OCI-LY1 (cell line): ENCODE results near the gene CIRBP.

Experiments
- H2AFZ ChIP-seq: fragments of 200-600 bp; sonication (generic), shearing (Covaris generic); 2 replicates; pipeline ENCODE4 v1.6.0; 2014; ENCODE audit warnings: antibody characterized with exemption, mild to moderate bottlenecking, low read length
- H3F3A ChIP-seq: fragments of 200-600 bp; sonication (generic), shearing (Covaris generic); 2 replicates; pipeline ENCODE4 v1.6.0; 2014; ENCODE audit warnings: mild to moderate bottlenecking, antibody characterized with exemption, low read length, moderate library complexity; ENCODE audit not compliant: insufficient read depth
- H3K27ac ChIP-seq: fragments of 200-600 bp; sonication (generic); 2 replicates; pipeline ENCODE4 v1.5.1; 2014; ENCODE audit warnings: low read length, mixed run types, mild to moderate bottlenecking, low read depth; ENCODE audit not compliant: poor library complexity, severe bottlenecking
- H3K27me3 ChIP-seq: fragments of 200-600 bp; sonication (generic); 2 replicates; pipeline ENCODE4 v1.6.0; 2014; ENCODE audit warnings: antibody characterized with exemption, mild to moderate bottlenecking, low read length, moderate library complexity; ENCODE audit not compliant: insufficient read depth
- H3K36me3 ChIP-seq: fragments of 200-600 bp; sonication (generic); 2 replicates; pipeline ENCODE4 v1.6.1; 2014; ENCODE audit warnings: mild to moderate bottlenecking, antibody characterized with exemption, low read length, moderate library complexity, mixed read lengths; ENCODE audit not compliant: insufficient read depth
- H3K4me1 ChIP-seq: fragments of 200-600 bp; sonication (generic); 2 replicates; pipeline ENCODE4 v1.5.1; 2014; ENCODE audit warnings: mild to moderate bottlenecking, low read length, moderate library complexity; ENCODE audit not compliant: insufficient read depth, severe bottlenecking
- H3K4me2 ChIP-seq: fragments of 200-600 bp; sonication (generic), shearing (Covaris generic); 2 replicates; pipeline ENCODE4 v1.6.1; 2014; ENCODE audit warnings: low read length
- H3K4me3 ChIP-seq: fragments of 200-600 bp; sonication (generic); 2 replicates; pipeline ENCODE4 v1.5.1; 2014; ENCODE audit warnings: low read length, low read depth, mild to moderate bottlenecking, mixed read lengths; ENCODE audit not compliant: poor library complexity, severe bottlenecking
- H3K79me2 ChIP-seq: fragments of 200-600 bp; shearing (Covaris generic); 2 replicates; pipeline ENCODE4 v1.6.1; 2016; ENCODE audit warnings: mixed run types, low read length, mixed read lengths; ENCODE audit not compliant: insufficient read depth
- H3K9ac ChIP-seq: fragments of 200-600 bp; sonication (generic), shearing (Covaris generic); 2 replicates; pipeline ENCODE4 v1.6.1; 2014; ENCODE audit warnings: mild to moderate bottlenecking, low read length, mixed read lengths
- H3K9me2 ChIP-seq: fragments of 200-600 bp; sonication (generic), shearing (Covaris generic); 2 replicates; pipeline ENCODE4 v1.6.1; 2014; ENCODE audit warnings: low read depth, mild to moderate bottlenecking, low read length, mixed read lengths
- H3K9me3 ChIP-seq: fragments of 200-600 bp; shearing (Covaris generic); 2 replicates; pipeline ENCODE4 v1.6.1; 2014; ENCODE audit warnings: low read length, mixed read lengths
- H4K20me1 ChIP-seq: fragments of 200-600 bp; sonication (generic), shearing (Covaris generic); 2 replicates; pipeline ENCODE4 v1.6.0; 2016; ENCODE audit warnings: mild to moderate bottlenecking, low read length; ENCODE audit not compliant: insufficient read depth
- EZH2 ChIP-seq: fragments of 200-600 bp; sonication (generic), shearing (Covaris generic); IDR thresholded peaks from 2 replicates; pipeline ENCODE4 v1.8.0; 2017; ENCODE audit warnings: borderline replicate concordance, mixed run types, mild to moderate bottlenecking, antibody characterized with exemption, low read length, moderate library complexity, mixed read lengths
- TF ChIP-seq, protein P1 (sequence below): fragments of 200-600 bp; sonication (generic), shearing (Covaris generic); IDR thresholded peaks from 2 replicates; pipeline ENCODE4 v1.5.1; 2017; ENCODE audit warnings: mild to moderate bottlenecking, antibody characterized with exemption, low read length, moderate library complexity, mixed read lengths

Gene CIRBP

DNA sequence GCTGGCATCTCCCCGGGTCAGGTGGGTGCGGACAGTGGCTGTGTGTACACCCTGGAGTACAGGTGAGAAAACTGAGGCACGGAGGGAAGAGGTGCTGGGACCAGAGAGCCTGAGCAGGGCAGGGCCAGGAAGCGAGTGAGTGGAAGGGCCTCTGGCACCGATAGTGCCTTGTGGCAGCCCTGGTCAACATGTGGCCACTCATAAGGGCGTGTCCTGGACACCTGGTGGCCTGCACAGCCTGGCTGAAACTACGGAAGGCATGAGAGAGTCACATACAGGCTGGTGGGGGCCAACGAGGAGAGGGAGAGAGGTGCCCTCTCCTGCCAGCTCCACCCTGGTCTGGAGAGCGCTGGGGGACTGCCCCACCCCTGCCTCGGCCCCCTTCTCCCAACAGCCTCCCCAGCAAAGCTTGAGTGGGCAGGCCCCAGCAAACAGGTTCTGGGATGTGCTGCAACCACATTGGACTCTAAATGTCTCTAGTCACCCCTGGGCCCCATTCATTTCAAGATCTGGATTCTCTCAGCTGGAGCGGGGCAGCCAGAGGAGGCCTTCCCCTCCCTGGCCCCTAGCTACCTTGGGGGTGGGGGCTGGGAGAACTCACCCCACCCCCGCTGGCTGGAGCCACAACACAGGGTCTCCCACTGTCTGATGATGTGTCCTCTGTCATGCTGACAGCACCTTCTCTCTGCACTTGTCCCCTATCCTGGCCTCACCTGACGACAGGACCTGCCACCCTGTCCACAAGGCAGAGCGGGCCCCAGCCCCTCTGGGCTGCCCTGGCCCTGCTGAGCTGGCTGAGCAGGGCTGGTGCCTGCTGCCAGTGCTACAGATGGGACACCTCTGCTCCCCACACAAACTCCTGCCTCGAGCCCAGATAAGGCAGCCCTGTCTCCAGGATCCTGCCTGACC, 37.1 kb upstream of the CIRBP start:
- no peaks in the 10 kb centered on the region for H3F3A ChIP-seq
- peaks cover 1% of the 10 kb centered on the region for H3K4me1 ChIP-seq
- H3K36me3 ChIP-seq, result peaks cover 7% of the 10 kb centered on the region
- no peak overlapping the region for H3K4me2 ChIP-seq
- no peak overlapping the region for H3K4me3 ChIP-seq
- H2AFZ ChIP-seq, result no peak overlapping the region
- H3K27me3 ChIP-seq, result peaks cover 6% of the 10 kb centered on the region; the same call in 1 of the 2 replicates
- H3K27ac ChIP-seq, result no peak overlapping the region
- no peaks in the 10 kb centered on the region for H3K9me3 ChIP-seq
- no peaks in the 10 kb centered on the region for H3K9me2 ChIP-seq
- no peaks in the 10 kb centered on the region for H4K20me1 ChIP-seq
- TF ChIP-seq, protein P1, sequence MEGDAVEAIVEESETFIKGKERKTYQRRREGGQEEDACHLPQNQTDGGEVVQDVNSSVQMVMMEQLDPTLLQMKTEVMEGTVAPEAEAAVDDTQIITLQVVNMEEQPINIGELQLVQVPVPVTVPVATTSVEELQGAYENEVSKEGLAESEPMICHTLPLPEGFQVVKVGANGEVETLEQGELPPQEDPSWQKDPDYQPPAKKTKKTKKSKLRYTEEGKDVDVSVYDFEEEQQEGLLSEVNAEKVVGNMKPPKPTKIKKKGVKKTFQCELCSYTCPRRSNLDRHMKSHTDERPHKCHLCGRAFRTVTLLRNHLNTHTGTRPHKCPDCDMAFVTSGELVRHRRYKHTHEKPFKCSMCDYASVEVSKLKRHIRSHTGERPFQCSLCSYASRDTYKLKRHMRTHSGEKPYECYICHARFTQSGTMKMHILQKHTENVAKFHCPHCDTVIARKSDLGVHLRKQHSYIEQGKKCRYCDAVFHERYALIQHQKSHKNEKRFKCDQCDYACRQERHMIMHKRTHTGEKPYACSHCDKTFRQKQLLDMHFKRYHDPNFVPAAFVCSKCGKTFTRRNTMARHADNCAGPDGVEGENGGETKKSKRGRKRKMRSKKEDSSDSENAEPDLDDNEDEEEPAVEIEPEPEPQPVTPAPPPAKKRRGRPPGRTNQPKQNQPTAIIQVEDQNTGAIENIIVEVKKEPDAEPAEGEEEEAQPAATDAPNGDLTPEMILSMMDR, result no peak
- TF ChIP-seq EZH2, result no peak
- no peak overlapping the region for H3K9ac ChIP-seq
- no peaks in the 10 kb centered on the region for H3K79me2 ChIP-seq

DNA sequence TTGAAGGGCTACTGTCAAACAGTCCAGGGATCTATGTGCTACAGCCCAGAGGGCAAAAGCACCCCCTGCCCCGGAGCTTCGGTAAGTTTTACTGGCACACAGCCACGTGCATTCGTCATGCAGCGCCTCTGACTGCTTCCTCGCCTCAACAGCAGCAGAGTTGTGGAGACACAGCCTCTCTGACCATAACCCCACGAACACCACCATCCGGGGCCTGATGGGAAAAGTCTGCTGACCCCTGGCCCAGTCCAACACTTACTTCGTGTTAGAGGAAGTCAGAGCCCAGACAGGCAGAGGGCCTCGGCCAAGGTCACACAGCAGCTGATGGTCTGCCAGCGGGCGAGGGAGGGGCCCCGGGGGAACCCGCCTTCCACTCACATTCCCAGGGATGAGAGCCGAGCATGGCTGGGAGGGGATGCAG, 36.5 kb upstream of the CIRBP start:
- Histone ChIP-seq H3K27me3 (peaks cover 6% of the 10 kb centered on the region; the same call in 1 of the 2 replicates), H3K36me3 (peaks cover 2% of the 10 kb centered on the region), H3K4me2 (no peak overlapping the region), H3K4me1 (peaks cover 2% of the 10 kb centered on the region), H2AFZ (no peak overlapping the region), H3K27ac (no peak overlapping the region), H3K9me3 (no peaks in the 10 kb centered on the region), H4K20me1 (no peaks in the 10 kb centered on the region), H3F3A (no peaks in the 10 kb centered on the region), H3K9ac (no peak overlapping the region), H3K79me2 (no peaks in the 10 kb centered on the region), H3K9me2 (no peaks in the 10 kb centered on the region), H3K4me3 (no peak overlapping the region)
- TF ChIP-seq, protein P1, result no peak
- TF ChIP-seq EZH2, result no peak

DNA sequence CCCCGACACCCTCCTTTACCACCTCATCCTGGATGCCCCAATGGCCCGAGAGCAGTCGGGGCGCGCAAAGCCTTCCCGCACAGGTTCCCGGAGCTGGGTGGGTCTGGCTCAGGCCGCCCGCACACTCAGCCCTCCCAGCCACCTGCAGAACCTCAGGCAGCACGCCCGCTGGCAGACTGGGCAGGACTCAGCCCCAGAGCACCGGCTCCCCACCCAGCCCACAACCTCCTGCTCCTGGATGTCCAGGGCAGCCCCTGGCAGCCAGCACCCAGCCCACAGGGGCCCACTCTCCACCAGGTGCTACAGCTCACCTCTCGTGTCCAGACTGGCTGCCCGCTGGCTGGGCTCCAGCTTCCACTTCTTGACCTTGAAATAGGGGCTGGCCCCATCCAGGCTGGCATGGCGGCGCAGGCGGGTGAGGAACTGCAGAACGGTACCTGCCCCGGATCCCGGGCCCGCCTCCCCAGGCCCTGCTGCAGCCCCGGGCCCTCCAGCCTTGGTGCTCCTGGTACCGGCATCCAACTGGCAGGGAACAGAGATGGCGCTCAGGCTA, 35.9 kb upstream of the CIRBP start:
- TF ChIP-seq EZH2, result no peak
- TF ChIP-seq, protein P1, result no peak
- Histone ChIP-seq H3K4me3 (no peak overlapping the region), H3K9me2 (no peaks in the 10 kb centered on the region), H3K27ac (no peak overlapping the region), H3K79me2 (no peaks in the 10 kb centered on the region), H3K36me3 (no peaks in the 10 kb centered on the region), H4K20me1 (no peaks in the 10 kb centered on the region), H3K9me3 (no peaks in the 10 kb centered on the region), H2AFZ (no peak overlapping the region), H3F3A (no peaks in the 10 kb centered on the region), H3K27me3 (peaks cover 6% of the 10 kb centered on the region; the same call in 1 of the 2 replicates), H3K4me1 (peaks cover 5% of the 10 kb centered on the region), H3K4me2 (no peak overlapping the region), H3K9ac (no peak overlapping the region)
